Neural cell (in vitro differentiated cells): Measurements from ENCODE around the gene KIF16B.

Experiments
- EP300 ChIP-seq: fragments of 450-650 bp; conservative IDR thresholded peaks from 2 replicates; pipeline ENCODE4 v1.6.1; 2014; ENCODE audit warnings: antibody characterized with exemption, mild to moderate bottlenecking, moderate library complexity; ENCODE audit not compliant: poor library complexity, severe bottlenecking
- EZH2 ChIP-seq: fragments of 200-600, 300-800 bp; shearing (Covaris generic), sonication (generic); IDR thresholded peaks from 2 replicates; pipeline ENCODE4 v1.6.1; 2014; ENCODE audit warnings: antibody characterized with exemption, low read length, borderline replicate concordance, mild to moderate bottlenecking; ENCODE audit not compliant: insufficient read depth, poor library complexity, severe bottlenecking
- MXI1 ChIP-seq: fragments of 450-650 bp; conservative IDR thresholded peaks from 2 replicates; pipeline ENCODE4 v1.6.1; 2014; ENCODE audit warnings: antibody characterized with exemption, mild to moderate bottlenecking; ENCODE audit not compliant: poor library complexity, severe bottlenecking
- POLR2AphosphoS5 ChIP-seq: IDR thresholded peaks from 2 replicates; pipeline ENCODE4 v1.6.1; 2012
- RAD21 ChIP-seq: fragments of 450-650 bp; conservative IDR thresholded peaks from 2 replicates; pipeline ENCODE4 v1.6.1; 2014; ENCODE audit warnings: antibody characterized with exemption, mild to moderate bottlenecking, moderate library complexity
- SMC3 ChIP-seq: fragments of 450-650 bp; conservative IDR thresholded peaks from 2 replicates; pipeline ENCODE4 v1.6.1; 2014; ENCODE audit warnings: antibody characterized with exemption, mild to moderate bottlenecking, moderate library complexity; ENCODE audit not compliant: poor library complexity
- TAF1 ChIP-seq: IDR thresholded peaks from 2 replicates; pipeline ENCODE4 v1.6.1; 2012; ENCODE audit warnings: low read depth
- TF ChIP-seq, protein P1 (sequence below): IDR thresholded peaks from 2 replicates; pipeline ENCODE4 v1.6.1; 2012; ENCODE audit warnings: borderline replicate concordance
- TF ChIP-seq, protein P2 (sequence below): fragments of 450-650 bp; IDR thresholded peaks from 2 replicates; pipeline ENCODE4 v1.5.1; 2014; ENCODE audit warnings: antibody characterized with exemption, mild to moderate bottlenecking, moderate library complexity; ENCODE audit not compliant: poor library complexity, severe bottlenecking

DNA sequence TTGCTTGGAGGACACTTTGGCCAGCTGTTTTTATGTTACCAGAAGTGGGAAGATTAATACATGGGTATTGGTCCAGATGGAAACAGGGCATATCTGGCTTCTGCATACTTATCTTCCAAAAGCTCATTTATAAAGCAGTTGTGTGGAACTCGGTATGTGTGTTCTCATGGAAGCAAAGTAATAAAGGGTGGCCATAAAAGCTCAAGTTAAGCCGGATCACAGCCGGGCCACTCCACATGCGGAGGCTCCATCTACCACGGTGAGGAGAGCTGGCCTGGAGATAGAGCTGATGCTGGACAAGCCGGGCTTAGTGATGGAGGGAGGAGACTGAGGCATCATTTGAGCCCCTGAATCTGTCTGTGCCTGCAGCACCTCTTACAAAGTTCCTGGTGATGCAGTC is 38.6 kb upstream of the KIF16B start:
- TF ChIP-seq RAD21 = no peak
- TF ChIP-seq POLR2AphosphoS5 = no peak
- no peak for TF ChIP-seq SMC3
- TF ChIP-seq TAF1 = no peak
- TF ChIP-seq, protein P1, sequence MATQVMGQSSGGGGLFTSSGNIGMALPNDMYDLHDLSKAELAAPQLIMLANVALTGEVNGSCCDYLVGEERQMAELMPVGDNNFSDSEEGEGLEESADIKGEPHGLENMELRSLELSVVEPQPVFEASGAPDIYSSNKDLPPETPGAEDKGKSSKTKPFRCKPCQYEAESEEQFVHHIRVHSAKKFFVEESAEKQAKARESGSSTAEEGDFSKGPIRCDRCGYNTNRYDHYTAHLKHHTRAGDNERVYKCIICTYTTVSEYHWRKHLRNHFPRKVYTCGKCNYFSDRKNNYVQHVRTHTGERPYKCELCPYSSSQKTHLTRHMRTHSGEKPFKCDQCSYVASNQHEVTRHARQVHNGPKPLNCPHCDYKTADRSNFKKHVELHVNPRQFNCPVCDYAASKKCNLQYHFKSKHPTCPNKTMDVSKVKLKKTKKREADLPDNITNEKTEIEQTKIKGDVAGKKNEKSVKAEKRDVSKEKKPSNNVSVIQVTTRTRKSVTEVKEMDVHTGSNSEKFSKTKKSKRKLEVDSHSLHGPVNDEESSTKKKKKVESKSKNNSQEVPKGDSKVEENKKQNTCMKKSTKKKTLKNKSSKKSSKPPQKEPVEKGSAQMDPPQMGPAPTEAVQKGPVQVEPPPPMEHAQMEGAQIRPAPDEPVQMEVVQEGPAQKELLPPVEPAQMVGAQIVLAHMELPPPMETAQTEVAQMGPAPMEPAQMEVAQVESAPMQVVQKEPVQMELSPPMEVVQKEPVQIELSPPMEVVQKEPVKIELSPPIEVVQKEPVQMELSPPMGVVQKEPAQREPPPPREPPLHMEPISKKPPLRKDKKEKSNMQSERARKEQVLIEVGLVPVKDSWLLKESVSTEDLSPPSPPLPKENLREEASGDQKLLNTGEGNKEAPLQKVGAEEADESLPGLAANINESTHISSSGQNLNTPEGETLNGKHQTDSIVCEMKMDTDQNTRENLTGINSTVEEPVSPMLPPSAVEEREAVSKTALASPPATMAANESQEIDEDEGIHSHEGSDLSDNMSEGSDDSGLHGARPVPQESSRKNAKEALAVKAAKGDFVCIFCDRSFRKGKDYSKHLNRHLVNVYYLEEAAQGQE = no peak
- no peak for TF ChIP-seq EP300
- TF ChIP-seq, protein P2, sequence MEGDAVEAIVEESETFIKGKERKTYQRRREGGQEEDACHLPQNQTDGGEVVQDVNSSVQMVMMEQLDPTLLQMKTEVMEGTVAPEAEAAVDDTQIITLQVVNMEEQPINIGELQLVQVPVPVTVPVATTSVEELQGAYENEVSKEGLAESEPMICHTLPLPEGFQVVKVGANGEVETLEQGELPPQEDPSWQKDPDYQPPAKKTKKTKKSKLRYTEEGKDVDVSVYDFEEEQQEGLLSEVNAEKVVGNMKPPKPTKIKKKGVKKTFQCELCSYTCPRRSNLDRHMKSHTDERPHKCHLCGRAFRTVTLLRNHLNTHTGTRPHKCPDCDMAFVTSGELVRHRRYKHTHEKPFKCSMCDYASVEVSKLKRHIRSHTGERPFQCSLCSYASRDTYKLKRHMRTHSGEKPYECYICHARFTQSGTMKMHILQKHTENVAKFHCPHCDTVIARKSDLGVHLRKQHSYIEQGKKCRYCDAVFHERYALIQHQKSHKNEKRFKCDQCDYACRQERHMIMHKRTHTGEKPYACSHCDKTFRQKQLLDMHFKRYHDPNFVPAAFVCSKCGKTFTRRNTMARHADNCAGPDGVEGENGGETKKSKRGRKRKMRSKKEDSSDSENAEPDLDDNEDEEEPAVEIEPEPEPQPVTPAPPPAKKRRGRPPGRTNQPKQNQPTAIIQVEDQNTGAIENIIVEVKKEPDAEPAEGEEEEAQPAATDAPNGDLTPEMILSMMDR = no peak
- no peak for TF ChIP-seq EZH2
- TF ChIP-seq MXI1 = no peak
